Caco-2 (cell line): ENCODE measurements around the gene ZCCHC7. TPM values are rescaled to one million over a fixed set of nuclear protein-coding genes. Genes with fewer than 3 reads are reported as not detected.
A peak's percentile ranks its signal among the peaks of the same experiment; 100 is the strongest.

Experiments used
- BruUV-seq: library from RNA; stranded (reverse); fragments of 400-500 nt; replicated peaks from 2 replicates; lab custom pipeline; 2021; lab: Mats Ljungman, UMichigan
- CTCF ChIA-PET: fragments of 300-600 bp; sonication (Branson Sonifier 250); formaldehyde crosslinking; loops from one replicate; lab custom pipeline; 2022; ENCODE audit warnings: antibody characterized with exemption; lab: Charles Lee
- POLR2A ChIA-PET: fragments of 300-600 bp; sonication (Branson Sonifier 250); formaldehyde crosslinking; loops from one replicate; lab custom pipeline; 2022; ENCODE audit warnings: antibody characterized with exemption; lab: Charles Lee
- DNase-seq, 2 experiments: peaks; one replicate each; pipeline versions ENCODE4 v3.0.0 to v3.0.0-alpha.2; 2020 to 2022
- H3K27me3 ChIP-seq: replicated peaks from 2 replicates; pipeline ENCODE4 v1.6.0; 2011; ENCODE audit warnings: low read length; ENCODE audit not compliant: control insufficient read depth, insufficient read depth
- H3K36me3 ChIP-seq: 2 replicates; pipeline ENCODE4 v1.5.1; 2011; ENCODE audit warnings: low read length; ENCODE audit not compliant: control insufficient read depth, insufficient read depth
- H3K4me1 ChIP-seq: fragments of 250-450 bp; sonication (Bioruptor Pico); 2 replicates; pipeline ENCODE4 v1.5.1; 2020; ENCODE audit warnings: mild to moderate bottlenecking
- H3K4me3 ChIP-seq: 2 replicates; pipeline ENCODE4 v1.5.1; 2011; ENCODE audit warnings: low read depth, mild to moderate bottlenecking, control low read depth, low read length
- H3K9me3 ChIP-seq: fragments of 250-450 bp; sonication (Bioruptor Pico); 2 replicates; pipeline ENCODE4 v1.5.1; 2020; ENCODE audit warnings: mild to moderate bottlenecking, moderate library complexity
- H3K27ac Mint-ChIP-seq: one replicate; pipeline ENCODE4 v1.8.0; 2022; ENCODE audit warnings: mixed read lengths; ENCODE audit not compliant: unreplicated experiment
- H3K27me3 Mint-ChIP-seq: one replicate; pipeline ENCODE4 v1.8.0; 2022; ENCODE audit warnings: mixed read lengths; ENCODE audit not compliant: insufficient read depth, unreplicated experiment
- H3K36me3 Mint-ChIP-seq: one replicate; pipeline ENCODE4 v1.8.0; 2022; ENCODE audit warnings: mild to moderate bottlenecking, mixed read lengths; ENCODE audit not compliant: insufficient read depth, unreplicated experiment
- H3K4me1 Mint-ChIP-seq: one replicate; pipeline ENCODE4 v1.8.0; 2022; ENCODE audit warnings: low read depth, mixed read lengths; ENCODE audit not compliant: unreplicated experiment
- H3K4me3 Mint-ChIP-seq: one replicate; pipeline ENCODE4 v1.8.0; 2022; ENCODE audit warnings: mild to moderate bottlenecking, moderate library complexity, mixed read lengths; ENCODE audit not compliant: unreplicated experiment
- H3K9me3 Mint-ChIP-seq: one replicate; pipeline ENCODE4 v1.8.0; 2022; ENCODE audit warnings: mixed read lengths; ENCODE audit not compliant: unreplicated experiment
- intact Hi-C: fragments of 100-400 bp; cut with micrococcal nuclease; formaldehyde crosslinking; loops from one replicate; pipeline ENCODE4 v1.10.0; 2022; ENCODE audit not compliant: unreplicated experiment
- total RNA-seq: library from RNA; stranded (reverse); gene quantifications from 2 replicates; pipeline ENCODE4 v1.2.3, GENCODE V29; 2022
- TF ChIP-seq, protein P1 (sequence below), 2 experiments: fragments of 200-600 bp in 1 of 2; IDR thresholded peaks; 1 replicate in 1 of 2; 2 replicates in 1 of 2; pipeline versions ENCODE4 v1.5.1 to v1.8.0; 2011 to 2022; ENCODE audit warnings: antibody characterized with exemption in 1 of 2, control low read depth in 1 of 2, inconsistent platforms in 1 of 2, low read depth in 1 of 2, low read length in 1 of 2, mild to moderate bottlenecking in 1 of 2, moderate library complexity in 1 of 2; ENCODE audit not compliant: insufficient read depth in 1 of 2, severe bottlenecking in 1 of 2, unreplicated experiment in 1 of 2

Gene ZCCHC7
- total RNA-seq, 1 experiment from 2014 or later: 22.0 TPM

- Mint-ChIP-seq H3K4me1 (peaks cover 16% of the 10 kb centered on the region), H3K4me3 (no peak overlapping the region), H3K27ac (no peak overlapping the region), H3K9me3 (no peaks in the 10 kb centered on the region), H3K27me3 (no peaks in the 10 kb centered on the region), H3K36me3 (no peaks in the 10 kb centered on the region)
- H3K27me3 ChIP-seq: no peaks in the 10 kb centered on the region
- DNase-seq: no peak
- no peaks in the 10 kb centered on the region for H3K36me3 ChIP-seq
- no peak overlapping the region for H3K4me3 ChIP-seq
- H3K9me3 ChIP-seq: no peaks in the 10 kb centered on the region
- no TSS peak for BruUV-seq
- H3K4me1 ChIP-seq: no peaks in the 10 kb centered on the region
- ChIA-PET POLR2A (no interaction called here), CTCF (no interaction called here)
- TF ChIP-seq, protein P1, sequence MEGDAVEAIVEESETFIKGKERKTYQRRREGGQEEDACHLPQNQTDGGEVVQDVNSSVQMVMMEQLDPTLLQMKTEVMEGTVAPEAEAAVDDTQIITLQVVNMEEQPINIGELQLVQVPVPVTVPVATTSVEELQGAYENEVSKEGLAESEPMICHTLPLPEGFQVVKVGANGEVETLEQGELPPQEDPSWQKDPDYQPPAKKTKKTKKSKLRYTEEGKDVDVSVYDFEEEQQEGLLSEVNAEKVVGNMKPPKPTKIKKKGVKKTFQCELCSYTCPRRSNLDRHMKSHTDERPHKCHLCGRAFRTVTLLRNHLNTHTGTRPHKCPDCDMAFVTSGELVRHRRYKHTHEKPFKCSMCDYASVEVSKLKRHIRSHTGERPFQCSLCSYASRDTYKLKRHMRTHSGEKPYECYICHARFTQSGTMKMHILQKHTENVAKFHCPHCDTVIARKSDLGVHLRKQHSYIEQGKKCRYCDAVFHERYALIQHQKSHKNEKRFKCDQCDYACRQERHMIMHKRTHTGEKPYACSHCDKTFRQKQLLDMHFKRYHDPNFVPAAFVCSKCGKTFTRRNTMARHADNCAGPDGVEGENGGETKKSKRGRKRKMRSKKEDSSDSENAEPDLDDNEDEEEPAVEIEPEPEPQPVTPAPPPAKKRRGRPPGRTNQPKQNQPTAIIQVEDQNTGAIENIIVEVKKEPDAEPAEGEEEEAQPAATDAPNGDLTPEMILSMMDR (IDR thresholded peaks at IDR 0.05; ENCODE audit: insufficient read depth in 1 of 2, low read depth in 1 of 2, low read length in 1 of 2, severe bottlenecking in 1 of 2, unreplicated experiment in 1 of 2): no peak
- intact Hi-C loops: no loop called here
Observed at GRCh38 chr9:37287317-37287716, 166.9 kb downstream of the ZCCHC7 start.

DNA sequence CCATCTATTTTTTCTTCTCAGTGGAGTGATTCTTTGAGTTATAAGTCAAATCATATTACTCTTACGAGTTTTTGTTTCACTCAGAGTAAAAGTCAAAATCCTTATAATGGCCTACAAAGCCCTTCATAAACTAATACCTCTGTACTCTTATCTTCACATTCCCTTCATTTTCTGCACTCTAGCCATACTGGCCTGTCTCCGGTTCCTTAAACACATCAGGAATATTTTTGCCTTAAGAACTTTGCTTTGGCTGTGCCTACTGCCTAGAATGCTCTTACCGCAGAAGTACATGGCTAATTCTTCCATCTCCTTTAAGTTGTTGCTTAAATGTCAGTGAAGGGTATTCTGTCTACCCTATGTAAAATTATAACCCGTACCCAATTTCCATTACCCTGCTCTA, 169.3 kb downstream of the ZCCHC7 start:
- Mint-ChIP-seq H3K36me3 (no peaks in the 10 kb centered on the region), H3K9me3 (no peaks in the 10 kb centered on the region), H3K4me3 (no peak overlapping the region), H3K4me1 (peaks cover 10% of the 10 kb centered on the region), H3K27me3 (no peaks in the 10 kb centered on the region), H3K27ac (peak overlapping the region; percentile 20)
- H3K36me3 ChIP-seq: no peaks in the 10 kb centered on the region
- ChIA-PET CTCF (no interaction called here), POLR2A (no interaction called here)
- no peak overlapping the region for H3K4me3 ChIP-seq
- no TSS peak for BruUV-seq
- intact Hi-C loops: no loop called here
- no peaks in the 10 kb centered on the region for H3K27me3 ChIP-seq
- H3K4me1 ChIP-seq: no peaks in the 10 kb centered on the region
- no peak for DNase-seq
- no peaks in the 10 kb centered on the region for H3K9me3 ChIP-seq
- TF ChIP-seq, protein P1 (IDR thresholded peaks at IDR 0.05; ENCODE audit: insufficient read depth in 1 of 2, low read depth in 1 of 2, low read length in 1 of 2, severe bottlenecking in 1 of 2, unreplicated experiment in 1 of 2): no peak

DNA sequence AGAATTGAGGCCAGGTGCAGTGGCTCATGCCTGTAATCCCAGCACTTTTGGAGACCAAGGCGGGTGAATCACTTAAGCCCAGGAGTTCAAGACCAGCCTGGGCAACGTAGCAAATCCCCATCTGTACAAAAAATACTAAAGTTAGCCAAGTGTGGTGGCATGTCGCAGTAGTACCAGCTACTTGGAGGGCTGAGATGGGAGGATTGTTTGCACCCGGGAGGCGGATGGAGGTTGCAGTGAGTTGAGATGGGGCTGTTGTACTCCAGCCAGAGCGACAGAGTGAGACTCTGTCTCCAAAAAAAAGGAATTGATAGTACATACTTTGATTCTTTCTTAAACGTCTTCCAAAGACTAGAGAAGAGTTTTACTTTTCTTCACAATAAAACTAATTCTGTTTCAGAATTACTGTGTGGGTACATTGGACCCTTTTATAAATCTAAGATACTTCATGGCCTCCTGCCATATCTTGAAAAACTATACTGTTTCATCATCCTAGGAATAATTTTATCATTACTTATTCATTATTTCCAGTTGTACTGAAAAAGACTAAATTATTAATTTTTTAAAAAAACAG, 170.1 kb downstream of the ZCCHC7 start:
- no peaks in the 10 kb centered on the region for H3K4me1 ChIP-seq
- no peaks in the 10 kb centered on the region for H3K36me3 ChIP-seq
- H3K9me3 ChIP-seq: no peaks in the 10 kb centered on the region
- H3K27me3 ChIP-seq: no peaks in the 10 kb centered on the region
- Mint-ChIP-seq H3K9me3 (no peaks in the 10 kb centered on the region), H3K4me1 (peaks cover 10% of the 10 kb centered on the region), H3K4me3 (no peak overlapping the region), H3K27ac (no peak overlapping the region), H3K27me3 (no peaks in the 10 kb centered on the region), H3K36me3 (no peaks in the 10 kb centered on the region)
- BruUV-seq: no TSS peak
- no peak for DNase-seq
- intact Hi-C loops: no loop called here
- TF ChIP-seq, protein P1 (IDR thresholded peaks at IDR 0.05; ENCODE audit: insufficient read depth in 1 of 2, low read depth in 1 of 2, low read length in 1 of 2, severe bottlenecking in 1 of 2, unreplicated experiment in 1 of 2): no peak
- POLR2A ChIA-PET: no interaction called here
- no peak overlapping the region for H3K4me3 ChIP-seq
- CTCF ChIA-PET: no interaction called here
